ENCODE data around the gene PI4KB.

Gene PI4KB

DNA sequence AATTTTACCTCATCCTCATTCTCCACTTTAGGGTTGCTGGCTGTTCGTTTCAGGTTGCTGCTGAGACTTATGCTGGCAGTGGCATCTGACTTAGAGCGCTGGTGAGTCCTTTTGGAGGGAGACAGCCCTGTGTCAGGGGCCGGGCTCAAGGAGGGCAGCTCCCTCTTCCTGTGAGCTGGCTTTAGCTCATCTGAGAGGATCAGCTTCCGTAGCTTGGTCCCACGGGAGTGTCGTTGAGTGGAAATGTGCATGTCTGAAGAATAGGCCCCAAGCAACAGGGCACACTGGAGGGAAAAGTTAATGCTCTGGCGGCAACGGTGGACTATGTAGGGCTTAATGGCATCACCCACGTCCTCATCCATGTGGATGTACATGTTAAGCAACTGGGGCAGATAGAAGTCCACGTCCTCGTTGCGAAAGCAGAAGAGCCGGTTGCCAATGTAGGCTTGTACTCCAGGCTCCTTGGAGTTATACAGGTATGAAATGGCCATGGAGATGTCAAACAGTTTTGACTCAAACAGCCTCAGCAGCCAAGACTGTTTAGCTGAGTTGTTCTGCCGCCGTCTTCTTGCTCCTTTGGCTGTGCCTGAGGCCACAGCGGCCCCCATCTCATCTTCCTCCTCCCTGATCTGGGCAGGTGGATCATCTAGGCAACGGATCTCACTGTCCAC is 11.5 kb downstream of the PI4KB start:
- TF ChIP-seq, protein P1, sequence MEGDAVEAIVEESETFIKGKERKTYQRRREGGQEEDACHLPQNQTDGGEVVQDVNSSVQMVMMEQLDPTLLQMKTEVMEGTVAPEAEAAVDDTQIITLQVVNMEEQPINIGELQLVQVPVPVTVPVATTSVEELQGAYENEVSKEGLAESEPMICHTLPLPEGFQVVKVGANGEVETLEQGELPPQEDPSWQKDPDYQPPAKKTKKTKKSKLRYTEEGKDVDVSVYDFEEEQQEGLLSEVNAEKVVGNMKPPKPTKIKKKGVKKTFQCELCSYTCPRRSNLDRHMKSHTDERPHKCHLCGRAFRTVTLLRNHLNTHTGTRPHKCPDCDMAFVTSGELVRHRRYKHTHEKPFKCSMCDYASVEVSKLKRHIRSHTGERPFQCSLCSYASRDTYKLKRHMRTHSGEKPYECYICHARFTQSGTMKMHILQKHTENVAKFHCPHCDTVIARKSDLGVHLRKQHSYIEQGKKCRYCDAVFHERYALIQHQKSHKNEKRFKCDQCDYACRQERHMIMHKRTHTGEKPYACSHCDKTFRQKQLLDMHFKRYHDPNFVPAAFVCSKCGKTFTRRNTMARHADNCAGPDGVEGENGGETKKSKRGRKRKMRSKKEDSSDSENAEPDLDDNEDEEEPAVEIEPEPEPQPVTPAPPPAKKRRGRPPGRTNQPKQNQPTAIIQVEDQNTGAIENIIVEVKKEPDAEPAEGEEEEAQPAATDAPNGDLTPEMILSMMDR (IDR thresholded peaks at IDR 0.05; ENCODE audit: insufficient read depth, low read length, poor library complexity, severe bottlenecking): no peak
- DNase-seq (ENCODE audit: extremely low read depth, insufficient read length): no peak
- no peak overlapping the region for H3K4me3 ChIP-seq (replicated peaks; ENCODE audit: low read depth, low read length)
- H3K36me3 ChIP-seq (ENCODE audit: control insufficient read depth, insufficient read depth, low read length): peaks cover 35% of the 10 kb centered on the region
- no peaks in the 10 kb centered on the region for H3K27me3 ChIP-seq (replicated peaks; ENCODE audit: control insufficient read depth, insufficient read depth, low read length)

DNA sequence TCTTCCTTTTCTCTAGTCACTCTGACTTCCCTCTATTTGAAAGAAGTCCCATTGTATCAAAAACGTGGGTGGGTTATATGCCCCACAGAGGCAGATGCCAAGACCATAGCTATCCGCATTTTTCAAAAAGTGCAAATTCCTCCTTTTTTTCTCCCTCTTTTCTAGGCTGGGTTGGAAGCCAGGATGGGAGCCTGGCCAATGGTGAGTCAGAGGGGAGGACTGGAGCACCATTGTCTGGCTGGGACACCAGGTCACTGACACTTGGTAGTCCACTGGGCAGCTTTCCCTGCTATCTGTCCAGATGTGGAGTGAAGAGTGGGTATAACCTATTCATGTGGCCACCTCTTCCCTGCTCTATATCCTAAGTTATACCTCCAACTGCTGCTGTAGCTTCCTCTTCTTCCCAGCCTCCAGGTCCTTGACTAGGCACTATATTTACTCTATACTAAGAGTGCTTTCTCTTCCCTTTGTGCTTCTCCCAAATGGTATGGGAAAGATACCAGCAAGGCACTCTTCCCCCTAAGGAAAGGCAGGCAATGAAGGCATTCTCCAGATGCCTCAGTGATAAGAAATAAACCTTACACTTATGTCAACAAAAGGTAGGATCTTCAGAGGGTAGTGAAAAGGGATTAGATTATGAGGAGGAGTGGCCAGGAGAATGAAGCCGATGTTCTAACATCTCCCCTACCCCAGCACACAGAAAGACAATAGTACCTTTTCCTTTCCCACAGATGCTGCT is 12.9 kb downstream of the PI4KB start:
- TF ChIP-seq, protein P1 (IDR thresholded peaks at IDR 0.05; ENCODE audit: insufficient read depth, low read length, poor library complexity, severe bottlenecking): no peak
- Histone ChIP-seq H3K4me3 (replicated peaks; ENCODE audit: low read depth, low read length) (no peak overlapping the region), H3K36me3 (ENCODE audit: control insufficient read depth, insufficient read depth, low read length) (peaks cover 42% of the 10 kb centered on the region), H3K27me3 (replicated peaks; ENCODE audit: control insufficient read depth, insufficient read depth, low read length) (no peaks in the 10 kb centered on the region)
- DNase-seq (ENCODE audit: extremely low read depth, insufficient read length): no peak

DNA sequence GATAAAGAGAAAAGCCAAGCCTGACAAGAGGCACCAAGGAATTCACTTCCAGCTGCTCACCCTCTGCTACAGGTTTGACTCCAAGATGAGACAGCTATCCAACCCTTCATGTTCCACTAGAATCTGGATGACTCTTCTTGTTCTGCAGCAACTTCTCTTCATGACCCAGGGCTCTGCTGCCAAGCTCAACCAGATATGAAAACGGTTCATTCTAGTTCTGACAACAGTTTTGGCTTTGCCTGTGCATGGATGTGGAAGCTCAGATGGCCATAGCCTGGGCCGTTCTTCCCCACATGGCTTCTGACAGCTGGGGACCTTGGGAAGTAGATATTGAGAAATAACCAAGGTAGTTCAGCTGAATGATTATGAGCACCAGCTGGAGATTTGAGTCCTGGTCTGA is 13.7 kb downstream of the PI4KB start:
- TF ChIP-seq, protein P1 (IDR thresholded peaks at IDR 0.05; ENCODE audit: insufficient read depth, low read length, poor library complexity, severe bottlenecking): no peak
- H3K36me3 ChIP-seq (ENCODE audit: control insufficient read depth, insufficient read depth, low read length): peaks cover 40% of the 10 kb centered on the region
- H3K27me3 ChIP-seq (replicated peaks; ENCODE audit: control insufficient read depth, insufficient read depth, low read length): no peaks in the 10 kb centered on the region
- no peak for DNase-seq (ENCODE audit: extremely low read depth, insufficient read length)
- no peak overlapping the region for H3K4me3 ChIP-seq (replicated peaks; ENCODE audit: low read depth, low read length)

DNA sequence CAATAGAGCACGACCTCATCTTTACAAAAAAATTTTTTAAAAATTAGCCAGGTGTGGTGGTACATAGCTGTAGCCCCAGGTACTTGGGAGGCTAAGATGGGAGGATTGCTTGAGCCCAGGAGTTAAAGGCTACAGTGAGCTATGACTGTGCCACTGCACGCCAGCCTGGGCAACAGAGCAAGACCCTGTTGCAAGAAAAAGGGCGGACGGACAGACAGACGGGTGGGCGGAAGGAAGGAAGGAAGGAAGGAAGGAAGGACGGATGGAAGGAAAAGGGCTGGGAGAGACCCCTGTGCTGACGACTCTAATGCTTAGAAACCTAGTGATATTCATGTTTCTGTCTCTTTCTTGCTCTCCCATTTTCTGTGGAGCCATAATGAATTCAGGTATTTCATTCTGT is 14.4 kb downstream of the PI4KB start:
- H3K27me3 ChIP-seq (replicated peaks; ENCODE audit: control insufficient read depth, insufficient read depth, low read length): no peaks in the 10 kb centered on the region
- TF ChIP-seq, protein P1 (IDR thresholded peaks at IDR 0.05; ENCODE audit: insufficient read depth, low read length, poor library complexity, severe bottlenecking): no peak
- peaks cover 43% of the 10 kb centered on the region for H3K36me3 ChIP-seq (ENCODE audit: control insufficient read depth, insufficient read depth, low read length)
- H3K4me3 ChIP-seq (replicated peaks; ENCODE audit: low read depth, low read length): no peak overlapping the region
- no peak for DNase-seq (ENCODE audit: extremely low read depth, insufficient read length)

GRCh38 chr1:151312411-151312810 is 14.8 kb downstream of the PI4KB start:
- H3K4me3 ChIP-seq (replicated peaks; ENCODE audit: low read depth, low read length): no peak overlapping the region
- H3K27me3 ChIP-seq (replicated peaks; ENCODE audit: control insufficient read depth, insufficient read depth, low read length): no peaks in the 10 kb centered on the region
- H3K36me3 ChIP-seq (ENCODE audit: control insufficient read depth, insufficient read depth, low read length): peaks cover 45% of the 10 kb centered on the region
- no peak for DNase-seq (ENCODE audit: extremely low read depth, insufficient read length)
- TF ChIP-seq, protein P1 (IDR thresholded peaks at IDR 0.05; ENCODE audit: insufficient read depth, low read length, poor library complexity, severe bottlenecking): no peak

Measured in GM06990 (cell line).